HS-5 (cell line): ENCODE measurements around the gene MSTO1.
A peak's percentile ranks its signal among the peaks of the same experiment; 100 is the strongest.
"Not testable (repeated sequence)": the region's sequence is repeated elsewhere in the genome, so short reads cannot be mapped to it uniquely, and the experiment has no call there.

Experiments
- DNase-seq: peaks from one replicate; pipeline ENCODE4 v3.0.0-alpha.2; 2012; ENCODE audit warnings: low read depth

Gene MSTO1

DNA sequence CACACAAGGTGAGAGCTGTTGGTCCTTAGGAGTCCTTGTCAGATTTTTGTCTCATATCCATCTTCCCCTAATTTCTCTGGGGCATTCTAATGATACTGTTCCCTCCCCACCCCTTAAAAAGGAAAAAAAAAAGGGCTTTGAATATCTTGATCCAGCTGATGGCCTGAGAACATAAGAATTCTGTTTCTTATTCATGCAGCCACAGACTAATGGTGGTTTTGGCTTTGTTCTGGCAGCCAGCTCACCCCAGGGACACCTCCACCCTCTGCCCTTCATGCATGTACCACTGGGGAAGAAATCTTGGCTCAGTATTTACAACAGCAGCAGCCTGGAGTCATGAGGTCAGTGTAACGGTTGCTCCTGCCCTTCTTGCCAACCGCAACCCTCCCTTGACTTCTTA lies 3.2 kb downstream of the MSTO1 start:
- not testable (repeated sequence) for DNase-seq

GRCh38 chr1:155622191-155622590 lies 12.2 kb downstream of the MSTO1 start:
- DNase-seq: no peak

DNA sequence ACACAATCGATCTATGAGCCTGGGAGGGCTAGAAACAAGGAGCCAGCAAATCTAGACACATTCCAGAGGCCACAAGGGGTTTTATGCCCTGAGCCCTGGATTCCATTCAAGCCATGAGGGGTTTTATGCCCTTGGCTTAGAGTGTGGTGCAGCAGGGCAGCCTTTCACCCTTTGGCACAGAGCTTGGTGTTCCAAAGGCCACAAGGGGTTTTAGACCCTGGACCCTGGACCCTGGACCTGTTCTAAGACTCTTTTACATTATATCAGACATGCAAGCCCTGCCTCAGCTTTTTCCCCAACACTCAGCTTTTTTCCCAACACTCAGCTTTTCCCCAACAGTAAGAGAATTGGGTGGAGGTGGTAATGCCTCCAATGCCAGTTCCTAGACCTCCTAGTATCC lies 13.3 kb downstream of the MSTO1 start:
- DNase-seq: no peak

- DNase-seq: not testable (repeated sequence)
These were observed 16.4 kb downstream of the MSTO1 start for GRCh38 chr1:155626428-155626827.

DNA sequence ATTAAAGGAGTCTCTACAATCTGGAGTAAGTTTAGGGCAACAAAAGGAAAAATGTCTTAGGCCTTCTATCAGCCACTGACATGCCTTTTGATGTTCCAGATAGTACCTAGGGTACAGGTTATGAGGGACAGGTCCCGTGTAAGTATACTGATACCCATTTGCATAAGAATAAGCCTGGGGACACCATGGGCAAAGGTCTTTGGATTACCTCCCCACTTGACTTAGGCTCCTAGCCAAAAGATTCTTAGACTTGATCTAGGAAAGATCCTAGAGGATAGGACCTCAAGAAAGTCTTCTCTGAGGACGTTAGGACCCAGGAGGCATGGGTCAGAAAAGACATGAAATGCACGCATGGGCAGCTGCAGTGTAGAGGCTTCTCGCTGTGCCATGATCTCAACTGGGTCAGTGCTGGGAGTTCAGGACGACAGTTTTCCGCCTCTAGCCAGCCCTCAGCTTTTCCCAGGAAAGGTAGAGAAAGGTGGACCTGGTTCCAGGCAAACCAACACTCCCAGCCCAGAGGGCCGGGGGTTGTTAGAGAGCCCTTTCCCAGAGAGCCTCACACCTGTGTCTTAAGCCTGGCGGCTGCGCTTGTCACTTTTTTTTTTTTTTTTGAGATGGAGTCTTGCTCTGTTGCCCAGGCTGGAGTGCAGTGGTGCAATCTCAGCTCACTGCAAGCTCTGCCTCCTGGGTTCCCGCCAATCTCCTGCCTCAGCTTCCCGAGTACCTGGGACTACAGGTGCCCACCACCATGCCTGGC lies 26.6 kb downstream of the MSTO1 start:
- DNase-seq: no peak

GRCh38 chr1:155640367-155640766 lies 30.3 kb downstream of the MSTO1 start:
- no peak for DNase-seq

DNA sequence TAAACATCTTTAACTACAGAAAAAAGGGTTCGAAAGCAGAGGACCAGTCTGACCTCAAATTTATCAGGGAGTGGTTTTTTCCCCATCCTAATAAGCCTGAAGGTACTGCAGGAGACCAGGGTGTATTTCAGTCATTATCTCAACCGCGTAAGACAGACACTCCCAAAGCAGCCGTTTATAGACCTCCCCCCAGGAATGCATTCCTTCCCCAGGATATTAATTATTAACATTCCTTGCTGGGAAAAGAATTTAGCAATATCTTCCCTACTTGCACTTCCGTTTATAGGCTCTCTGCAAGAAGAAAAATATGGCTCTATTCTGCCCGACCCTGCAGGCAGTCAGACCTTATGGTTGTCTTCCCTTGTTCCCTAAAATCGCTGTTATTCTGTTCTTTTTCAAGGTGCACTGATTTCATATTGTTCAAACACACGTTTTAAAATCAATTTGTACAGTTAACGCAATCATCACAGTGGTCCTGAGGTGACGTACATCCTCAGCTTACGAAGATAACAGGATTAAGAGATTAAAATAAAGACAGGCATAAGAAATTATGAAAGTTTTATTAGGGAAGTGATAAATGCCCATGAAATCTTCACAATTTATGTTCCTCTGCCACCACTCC lies 32.7 kb downstream of the MSTO1 start:
- DNase-seq: not testable (repeated sequence)

- no peak for DNase-seq
These were observed 33.2 kb downstream of the MSTO1 start for GRCh38 chr1:155643230-155643629.

- no peak for DNase-seq
These were observed 35.1 kb downstream of the MSTO1 start for GRCh38 chr1:155645034-155645598.

GRCh38 chr1:155645648-155646047 lies 35.6 kb downstream of the MSTO1 start:
- DNase-seq: no peak

DNA sequence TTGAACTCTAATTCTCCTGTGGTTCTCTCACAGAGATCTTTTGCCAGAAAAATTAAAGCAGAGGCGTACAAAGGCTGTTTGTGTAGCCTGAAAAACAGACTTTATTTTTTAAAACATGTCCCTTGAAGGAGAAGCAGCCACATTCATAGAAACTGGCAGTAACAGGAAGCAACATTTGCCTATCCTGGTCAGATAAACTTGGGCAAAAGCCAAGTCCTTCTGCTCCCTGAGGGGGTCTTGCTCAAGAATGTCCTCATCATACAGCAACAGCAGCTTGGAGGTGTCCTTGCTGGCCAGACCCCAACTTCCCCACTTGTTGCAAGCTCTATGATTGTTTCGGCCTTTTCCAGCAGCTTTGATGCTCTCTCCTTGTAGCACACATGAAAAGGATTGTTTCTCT lies 36.3 kb downstream of the MSTO1 start:
- DNase-seq: no peak

DNA sequence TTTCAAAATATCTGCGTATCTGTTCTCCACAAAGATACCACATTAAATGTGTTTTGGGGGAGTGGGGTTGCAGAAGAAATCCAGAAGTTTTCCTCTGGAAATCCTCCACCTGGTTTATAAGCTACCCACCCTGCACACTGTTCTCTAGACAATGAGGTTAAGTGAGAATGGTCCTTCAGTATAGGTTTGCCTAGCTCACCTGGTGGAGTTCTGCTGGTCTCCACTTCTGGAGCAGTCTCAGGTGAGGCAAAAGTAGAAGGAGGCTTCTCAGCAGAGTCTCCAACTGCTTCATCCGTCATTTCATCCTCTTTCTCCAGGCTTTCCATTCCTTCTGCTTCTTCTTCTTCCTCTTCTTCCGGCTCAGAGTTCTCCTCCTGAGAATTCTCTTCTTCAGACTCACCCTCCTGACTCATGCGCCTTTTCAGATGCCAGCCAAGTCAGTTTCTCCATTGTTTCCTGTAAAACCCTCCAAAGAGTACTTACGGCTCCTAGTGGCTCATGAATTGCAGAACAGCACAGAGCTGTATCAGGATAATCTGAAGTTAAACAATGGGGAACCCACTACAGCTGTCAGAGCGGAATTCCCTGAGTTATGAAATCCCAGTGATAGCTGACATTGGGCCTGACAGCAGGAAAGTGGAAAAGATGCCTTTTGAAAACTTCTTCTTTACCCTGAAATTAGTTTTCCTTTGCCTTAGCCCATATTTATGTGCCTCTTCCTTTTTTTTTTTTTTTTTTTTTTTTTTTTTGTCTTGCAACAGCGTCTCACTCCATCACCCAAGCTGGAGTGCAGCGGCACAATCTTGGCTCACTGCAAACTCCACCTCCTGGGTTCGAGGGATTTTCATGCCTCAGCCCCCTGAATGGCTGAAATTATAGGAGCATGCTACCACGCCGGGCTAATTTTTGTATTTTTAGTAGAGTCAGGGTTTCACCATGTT lies 38.5 kb downstream of the MSTO1 start:
- DNase-seq: peak; percentile 86

- no peak for DNase-seq
These were observed 39.7 kb downstream of the MSTO1 start for GRCh38 chr1:155649676-155650075.

- no peak for DNase-seq
These were observed 40.3 kb downstream of the MSTO1 start for GRCh38 chr1:155650231-155650757.

- no peak for DNase-seq
These were observed 42.0 kb downstream of the MSTO1 start for GRCh38 chr1:155651861-155652661.

- no peak for DNase-seq
These were observed 42.9 kb downstream of the MSTO1 start for GRCh38 chr1:155652951-155653350.

- no peak for DNase-seq
These were observed 47.4 kb downstream of the MSTO1 start for GRCh38 chr1:155657463-155657862.

DNA sequence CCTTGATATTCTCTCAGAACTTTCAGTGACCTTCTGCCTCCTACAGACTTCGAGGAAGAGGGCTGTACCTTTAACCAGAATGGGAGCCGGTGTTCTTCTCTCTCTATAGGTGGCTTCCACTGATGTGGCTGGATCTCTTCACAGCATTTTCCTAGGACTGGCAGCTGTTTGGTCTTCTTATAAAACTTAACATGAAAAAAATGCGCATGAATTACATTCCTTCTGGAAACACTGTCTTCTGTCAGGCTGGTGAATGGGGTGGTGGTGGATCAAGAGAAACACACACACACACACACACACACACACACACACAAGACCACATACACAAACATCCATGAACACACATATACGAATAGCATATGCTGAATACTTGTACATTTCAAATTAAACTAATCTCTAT lies 51.2 kb downstream of the MSTO1 start:
- not testable (repeated sequence) for DNase-seq
